SK-N-SH treated with all-trans-retinoic acid at 6 μM for 48 hours (cell line): Measurements from ENCODE around the gene KRTAP10-4.

Source experiments
- ATAC-seq: fragments of 200-7000 bp; cut with Tn5 transposase; 3 replicates; pipeline ENCODE4 v1.9.1; 2020; ENCODE audit warnings: mild to moderate bottlenecking, moderate library complexity
- BACH2 ChIP-seq: fragments of 250-450 bp; sonication (Bioruptor Pico); IDR thresholded peaks from 2 replicates; pipeline ENCODE4 v1.9.0; 2021; ENCODE audit warnings: mild to moderate bottlenecking, borderline replicate concordance
- CSDC2 ChIP-seq: fragments of 250-450 bp; sonication (Bioruptor Pico); IDR thresholded peaks from 2 replicates; pipeline ENCODE4 v1.5.0; 2020; ENCODE audit warnings: mild to moderate bottlenecking, moderate library complexity
- CSRNP3 ChIP-seq: fragments of 250-450 bp; sonication (Bioruptor Pico); IDR thresholded peaks from 2 replicates; pipeline ENCODE4 v1.5.1; 2021; ENCODE audit warnings: mild to moderate bottlenecking, moderate library complexity
- PATZ1 ChIP-seq: fragments of 250-450 bp; sonication (Bioruptor Pico); IDR thresholded peaks from 2 replicates; pipeline ENCODE4 v1.8.0; 2020; ENCODE audit warnings: mild to moderate bottlenecking, moderate library complexity, borderline replicate concordance
- PPARA ChIP-seq: fragments of 250-450 bp; sonication (Bioruptor Pico); IDR thresholded peaks from 2 replicates; pipeline ENCODE4 v1.5.0; 2020; ENCODE audit warnings: mild to moderate bottlenecking, borderline replicate concordance
- RARB ChIP-seq: fragments of 250-450 bp; sonication (Bioruptor Pico); IDR thresholded peaks from 2 replicates; pipeline ENCODE4 v1.8.0; 2021; ENCODE audit warnings: mild to moderate bottlenecking, moderate library complexity
- ZC3H10 ChIP-seq: fragments of 250-450 bp; sonication (Bioruptor Pico); IDR thresholded peaks from 2 replicates; pipeline ENCODE4 v1.5.1; 2021; ENCODE audit warnings: mild to moderate bottlenecking, moderate library complexity
- ZFP3 ChIP-seq: fragments of 250-450 bp; sonication (Bioruptor Pico); IDR thresholded peaks from 2 replicates; pipeline ENCODE4 v1.5.0; 2020; ENCODE audit warnings: mild to moderate bottlenecking, moderate library complexity
- ZFP30 ChIP-seq: fragments of 450-650 bp; formaldehyde crosslinking; IDR thresholded peaks from 2 replicates; pipeline ENCODE4 v1.5.0; 2022; ENCODE audit warnings: mild to moderate bottlenecking, moderate library complexity
- ZNF70 ChIP-seq: fragments of 450-650 bp; formaldehyde crosslinking; IDR thresholded peaks from 2 replicates; pipeline ENCODE4 v1.5.0; 2020; ENCODE audit warnings: mild to moderate bottlenecking, moderate library complexity
- ZNF8 ChIP-seq: fragments of 450-650 bp; formaldehyde crosslinking; IDR thresholded peaks from 2 replicates; pipeline ENCODE4 v1.5.0; 2020; ENCODE audit warnings: mild to moderate bottlenecking, moderate library complexity
- TF ChIP-seq, protein P1 (sequence below): fragments of 250-450 bp; sonication (Bioruptor Pico); IDR thresholded peaks from 2 replicates; pipeline ENCODE4 v1.5.0; 2020; ENCODE audit warnings: mild to moderate bottlenecking, moderate library complexity
- TF ChIP-seq, protein P2 (sequence below): fragments of 250-450 bp; sonication (Bioruptor Pico); IDR thresholded peaks from 2 replicates; pipeline ENCODE4 v1.8.0; 2021; ENCODE audit warnings: low read depth, mild to moderate bottlenecking, moderate library complexity, borderline replicate concordance
- TF ChIP-seq, protein P3 (sequence below): fragments of 250-450 bp; sonication (Bioruptor Pico); IDR thresholded peaks from 2 replicates; pipeline ENCODE4 v1.5.1; 2020; ENCODE audit warnings: low read depth, mild to moderate bottlenecking, moderate library complexity

The KRTAP10-4 gene

DNA sequence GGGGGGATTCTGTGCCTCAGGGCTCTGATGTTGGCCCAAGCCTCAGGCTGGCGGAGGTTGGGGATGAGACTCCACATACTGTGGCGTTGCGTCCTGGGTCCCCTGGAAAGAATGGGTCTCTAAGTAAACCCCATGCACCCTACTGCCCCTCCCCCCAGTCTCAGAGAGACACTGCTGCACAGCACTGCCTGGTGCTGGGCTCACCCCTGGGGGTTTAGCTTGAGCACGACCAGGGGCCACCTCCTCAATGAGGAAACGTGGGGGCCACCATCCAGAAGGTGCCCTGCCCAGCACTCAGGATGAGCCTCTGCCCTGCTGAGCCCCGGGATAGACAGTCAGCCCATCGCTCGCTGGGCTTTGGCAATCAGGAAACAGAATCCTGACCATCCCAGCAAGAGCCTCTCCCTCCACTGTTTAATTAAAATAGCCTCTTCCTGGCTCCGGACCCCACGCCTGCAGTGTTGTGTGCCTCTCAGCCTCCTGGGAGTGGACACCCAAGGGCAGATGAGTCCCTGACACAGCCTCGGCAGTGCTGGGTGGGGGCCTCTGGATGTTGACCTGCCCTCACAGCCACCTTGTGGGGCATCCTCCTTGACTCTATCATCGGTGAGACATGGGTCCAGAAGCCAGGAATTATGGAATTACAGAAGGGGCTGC, 3.5 kb upstream of the KRTAP10-4 start:
- TF ChIP-seq, protein P1, sequence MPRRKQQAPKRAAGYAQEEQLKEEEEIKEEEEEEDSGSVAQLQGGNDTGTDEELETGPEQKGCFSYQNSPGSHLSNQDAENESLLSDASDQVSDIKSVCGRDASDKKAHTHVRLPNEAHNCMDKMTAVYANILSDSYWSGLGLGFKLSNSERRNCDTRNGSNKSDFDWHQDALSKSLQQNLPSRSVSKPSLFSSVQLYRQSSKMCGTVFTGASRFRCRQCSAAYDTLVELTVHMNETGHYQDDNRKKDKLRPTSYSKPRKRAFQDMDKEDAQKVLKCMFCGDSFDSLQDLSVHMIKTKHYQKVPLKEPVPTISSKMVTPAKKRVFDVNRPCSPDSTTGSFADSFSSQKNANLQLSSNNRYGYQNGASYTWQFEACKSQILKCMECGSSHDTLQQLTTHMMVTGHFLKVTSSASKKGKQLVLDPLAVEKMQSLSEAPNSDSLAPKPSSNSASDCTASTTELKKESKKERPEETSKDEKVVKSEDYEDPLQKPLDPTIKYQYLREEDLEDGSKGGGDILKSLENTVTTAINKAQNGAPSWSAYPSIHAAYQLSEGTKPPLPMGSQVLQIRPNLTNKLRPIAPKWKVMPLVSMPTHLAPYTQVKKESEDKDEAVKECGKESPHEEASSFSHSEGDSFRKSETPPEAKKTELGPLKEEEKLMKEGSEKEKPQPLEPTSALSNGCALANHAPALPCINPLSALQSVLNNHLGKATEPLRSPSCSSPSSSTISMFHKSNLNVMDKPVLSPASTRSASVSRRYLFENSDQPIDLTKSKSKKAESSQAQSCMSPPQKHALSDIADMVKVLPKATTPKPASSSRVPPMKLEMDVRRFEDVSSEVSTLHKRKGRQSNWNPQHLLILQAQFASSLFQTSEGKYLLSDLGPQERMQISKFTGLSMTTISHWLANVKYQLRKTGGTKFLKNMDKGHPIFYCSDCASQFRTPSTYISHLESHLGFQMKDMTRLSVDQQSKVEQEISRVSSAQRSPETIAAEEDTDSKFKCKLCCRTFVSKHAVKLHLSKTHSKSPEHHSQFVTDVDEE (CRISPR knock-in tag): no peak
- TF ChIP-seq CSDC2 (CRISPR knock-in tag): no peak
- no peak for TF ChIP-seq BACH2 (CRISPR knock-in tag)
- TF ChIP-seq, all 23 proteins: peak for 0
- no peak for ATAC-seq

GRCh38 chr21:44571296-44571695, 2.2 kb upstream of the KRTAP10-4 start:
- ATAC-seq: no peak

More at GRCh38 chr21:44571296-44571695, 2.2 kb upstream of the KRTAP10-4 start:
- TF ChIP-seq, protein P2, sequence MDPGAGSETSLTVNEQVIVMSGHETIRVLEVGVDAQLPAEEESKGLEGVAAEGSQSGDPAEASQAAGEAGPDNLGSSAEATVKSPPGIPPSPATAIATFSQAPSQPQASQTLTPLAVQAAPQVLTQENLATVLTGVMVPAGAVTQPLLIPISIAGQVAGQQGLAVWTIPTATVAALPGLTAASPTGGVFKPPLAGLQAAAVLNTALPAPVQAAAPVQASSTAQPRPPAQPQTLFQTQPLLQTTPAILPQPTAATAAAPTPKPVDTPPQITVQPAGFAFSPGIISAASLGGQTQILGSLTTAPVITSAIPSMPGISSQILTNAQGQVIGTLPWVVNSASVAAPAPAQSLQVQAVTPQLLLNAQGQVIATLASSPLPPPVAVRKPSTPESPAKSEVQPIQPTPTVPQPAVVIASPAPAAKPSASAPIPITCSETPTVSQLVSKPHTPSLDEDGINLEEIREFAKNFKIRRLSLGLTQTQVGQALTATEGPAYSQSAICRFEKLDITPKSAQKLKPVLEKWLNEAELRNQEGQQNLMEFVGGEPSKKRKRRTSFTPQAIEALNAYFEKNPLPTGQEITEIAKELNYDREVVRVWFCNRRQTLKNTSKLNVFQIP (CRISPR knock-in tag): no peak
- TF ChIP-seq RARB (no peak), PATZ1 (CRISPR knock-in tag) (no peak), ZNF70 (CRISPR knock-in tag) (no peak), ZNF8 (CRISPR knock-in tag) (no peak), ZFP30 (no peak), CSRNP3 (CRISPR knock-in tag) (no peak), ZFP3 (CRISPR knock-in tag) (no peak), PPARA (no peak), CSDC2 (CRISPR knock-in tag) (no peak), ZC3H10 (CRISPR knock-in tag) (no peak)
- TF ChIP-seq, protein P3, sequence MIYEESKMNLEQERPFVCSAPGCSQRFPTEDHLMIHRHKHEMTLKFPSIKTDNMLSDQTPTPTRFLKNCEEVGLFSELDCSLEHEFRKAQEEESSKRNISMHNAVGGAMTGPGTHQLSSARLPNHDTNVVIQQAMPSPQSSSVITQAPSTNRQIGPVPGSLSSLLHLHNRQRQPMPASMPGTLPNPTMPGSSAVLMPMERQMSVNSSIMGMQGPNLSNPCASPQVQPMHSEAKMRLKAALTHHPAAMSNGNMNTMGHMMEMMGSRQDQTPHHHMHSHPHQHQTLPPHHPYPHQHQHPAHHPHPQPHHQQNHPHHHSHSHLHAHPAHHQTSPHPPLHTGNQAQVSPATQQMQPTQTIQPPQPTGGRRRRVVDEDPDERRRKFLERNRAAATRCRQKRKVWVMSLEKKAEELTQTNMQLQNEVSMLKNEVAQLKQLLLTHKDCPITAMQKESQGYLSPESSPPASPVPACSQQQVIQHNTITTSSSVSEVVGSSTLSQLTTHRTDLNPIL (CRISPR knock-in tag): no peak
- TF ChIP-seq, protein P1 (CRISPR knock-in tag): no peak
